Measurements from ENCODE around the gene POLR2L.

The POLR2L gene

DNA sequence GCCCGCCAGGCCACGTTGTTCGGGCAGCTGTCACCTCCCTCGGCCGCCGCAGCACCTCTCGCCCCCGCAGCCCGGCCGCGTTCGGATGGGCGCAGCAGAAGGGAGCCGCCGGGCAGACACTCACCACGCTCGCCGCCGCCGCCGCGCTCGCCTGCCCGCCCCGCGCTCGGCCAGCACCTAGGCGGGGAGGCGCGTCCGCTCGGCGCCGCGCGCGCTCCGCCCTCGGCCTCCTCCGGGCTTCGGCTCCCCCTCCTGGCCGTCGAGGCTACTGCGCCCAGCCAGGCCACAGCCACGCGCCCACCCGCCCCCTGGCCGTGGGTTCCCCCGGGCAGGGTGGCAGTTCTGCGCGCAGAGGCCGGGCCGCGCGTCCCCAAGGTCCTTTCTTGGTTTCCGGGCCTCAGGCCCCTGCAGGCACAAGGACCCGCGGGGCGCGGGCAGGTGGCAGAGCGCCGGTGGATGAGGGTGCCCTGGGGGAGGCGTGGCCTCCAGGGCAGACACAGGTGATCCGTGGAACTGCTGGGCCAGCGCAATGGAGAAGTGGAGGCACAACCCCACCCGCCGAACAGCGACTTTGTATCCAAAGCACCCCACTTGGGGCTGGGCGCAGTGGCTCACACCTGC, 44.1 kb downstream of the POLR2L start, which contains the start of gene SLC25A22:
Gene SLC25A22 (minus strand): TSS at position 189 of the 621 bp plus-strand sequence. CDS start 3,275 bp downstream, outside the sequence.
- Histone ChIP-seq H3K4me1 (ENCODE audit: control insufficient read depth, insufficient read depth, low read length) (peaks cover 35% of the 10 kb centered on the region), H3K9me3 (replicated peaks; ENCODE audit: low read length) (no peaks in the 10 kb centered on the region), H3K36me3 (ENCODE audit: insufficient read depth, low read length) (peaks cover 28% of the 10 kb centered on the region), H3K27me3 (ENCODE audit: control insufficient read depth, insufficient read depth, low read length) (no peaks in the 10 kb centered on the region), H3K4me2 (ENCODE audit: low read length) (peak within 1 kb of the TSS; percentile 90), H3K4me3 (ENCODE audit: low read length) (peak within 1 kb of the TSS; percentile 88), H3K9ac (ENCODE audit: low read depth, low read length) (peak within 1 kb of the TSS; percentile 84)

DNA sequence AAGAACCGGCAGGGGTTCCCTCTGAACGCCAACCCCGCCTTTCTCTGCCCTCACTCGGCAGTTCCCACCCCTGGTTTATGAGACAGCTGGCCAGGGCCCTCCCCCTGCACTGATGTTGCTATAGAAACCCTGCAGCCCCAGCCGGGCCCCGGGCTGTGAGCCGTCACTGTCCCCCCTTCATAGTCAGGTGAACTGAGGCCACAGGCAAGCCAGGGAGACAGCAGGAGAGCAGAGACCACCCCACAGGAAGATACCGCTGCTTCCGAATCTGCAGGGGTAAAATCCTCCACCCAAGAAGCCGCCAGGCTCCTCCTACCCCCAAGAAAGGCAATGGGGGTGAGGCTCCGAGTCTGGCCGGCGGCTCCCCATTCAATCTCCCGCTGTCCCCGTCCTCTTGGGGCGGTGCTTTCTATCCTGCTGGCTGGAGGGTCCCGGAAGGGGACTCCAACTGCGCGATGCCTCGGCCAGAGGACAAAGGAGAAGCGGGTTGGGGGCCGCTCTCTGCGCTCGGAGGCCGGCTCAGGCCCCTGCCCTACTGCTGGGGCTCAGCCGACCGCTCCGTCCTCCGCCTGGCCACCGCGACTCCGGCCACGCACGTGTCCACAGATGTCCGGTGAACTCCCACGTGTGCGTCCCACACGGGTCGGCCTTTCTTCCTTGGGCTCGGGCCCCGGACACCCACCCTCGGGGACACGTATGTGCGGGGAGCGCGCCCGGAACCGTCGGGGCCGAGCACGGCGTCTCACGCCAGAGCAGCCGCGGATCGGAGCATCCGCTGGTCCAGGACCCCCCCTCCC, 44.8 kb downstream of the POLR2L start:
- Histone ChIP-seq H3K36me3 (ENCODE audit: insufficient read depth, low read length) (peaks cover 28% of the 10 kb centered on the region), H3K4me1 (ENCODE audit: control insufficient read depth, insufficient read depth, low read length) (peaks cover 35% of the 10 kb centered on the region), H3K9me3 (replicated peaks; ENCODE audit: low read length) (no peaks in the 10 kb centered on the region), H3K4me2 (ENCODE audit: low read length) (peak overlapping the region; percentile 90), H3K9ac (ENCODE audit: low read depth, low read length) (peak overlapping the region; percentile 84), H3K27me3 (ENCODE audit: control insufficient read depth, insufficient read depth, low read length) (no peaks in the 10 kb centered on the region), H3K4me3 (ENCODE audit: low read length) (peak overlapping the region; percentile 88)

DNA sequence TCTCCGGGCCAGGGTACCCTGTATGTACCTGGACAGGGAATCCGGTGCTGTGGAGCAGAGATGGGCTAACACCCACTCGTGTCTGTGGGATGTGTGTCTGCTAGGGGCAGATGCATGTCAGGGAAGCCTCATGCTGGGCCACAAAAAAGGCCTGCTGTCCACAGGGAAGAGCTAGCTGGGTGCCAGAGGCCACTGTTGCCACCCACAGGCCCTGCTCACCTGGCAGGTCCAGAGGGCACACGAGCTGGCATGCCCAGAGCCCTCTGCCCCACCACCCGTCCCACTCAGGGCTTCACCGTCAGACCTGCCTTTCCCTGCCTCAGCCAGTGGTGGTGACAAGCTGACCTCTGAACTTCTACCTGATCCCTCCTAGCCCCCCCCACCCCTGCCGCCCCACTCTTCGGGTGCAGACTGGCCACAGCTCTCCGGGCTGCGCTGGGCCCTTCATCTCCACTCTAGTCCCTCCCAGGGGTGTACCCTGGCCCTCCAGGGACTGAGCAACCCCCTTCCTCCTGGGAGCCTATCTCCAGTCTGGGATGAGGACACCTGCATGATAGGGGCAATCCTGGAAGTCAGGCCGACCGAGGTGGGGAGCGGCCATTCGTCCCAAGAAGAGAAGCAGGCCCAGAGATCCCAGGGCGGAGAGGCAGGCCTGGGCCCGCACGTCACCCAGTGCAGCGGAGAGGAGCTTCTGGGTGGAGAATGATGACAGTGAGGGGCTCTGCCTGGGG, 45.6 kb downstream of the POLR2L start:
- Histone ChIP-seq H3K9ac (ENCODE audit: low read depth, low read length) (peak overlapping the region; percentile 84), H3K36me3 (ENCODE audit: insufficient read depth, low read length) (peaks cover 21% of the 10 kb centered on the region), H3K4me3 (ENCODE audit: low read length) (peak overlapping the region; percentile 88), H3K9me3 (replicated peaks; ENCODE audit: low read length) (no peaks in the 10 kb centered on the region), H3K27me3 (ENCODE audit: control insufficient read depth, insufficient read depth, low read length) (no peaks in the 10 kb centered on the region), H3K4me2 (ENCODE audit: low read length) (peak overlapping the region; percentile 90), H3K4me1 (ENCODE audit: control insufficient read depth, insufficient read depth, low read length) (peaks cover 35% of the 10 kb centered on the region)

DNA sequence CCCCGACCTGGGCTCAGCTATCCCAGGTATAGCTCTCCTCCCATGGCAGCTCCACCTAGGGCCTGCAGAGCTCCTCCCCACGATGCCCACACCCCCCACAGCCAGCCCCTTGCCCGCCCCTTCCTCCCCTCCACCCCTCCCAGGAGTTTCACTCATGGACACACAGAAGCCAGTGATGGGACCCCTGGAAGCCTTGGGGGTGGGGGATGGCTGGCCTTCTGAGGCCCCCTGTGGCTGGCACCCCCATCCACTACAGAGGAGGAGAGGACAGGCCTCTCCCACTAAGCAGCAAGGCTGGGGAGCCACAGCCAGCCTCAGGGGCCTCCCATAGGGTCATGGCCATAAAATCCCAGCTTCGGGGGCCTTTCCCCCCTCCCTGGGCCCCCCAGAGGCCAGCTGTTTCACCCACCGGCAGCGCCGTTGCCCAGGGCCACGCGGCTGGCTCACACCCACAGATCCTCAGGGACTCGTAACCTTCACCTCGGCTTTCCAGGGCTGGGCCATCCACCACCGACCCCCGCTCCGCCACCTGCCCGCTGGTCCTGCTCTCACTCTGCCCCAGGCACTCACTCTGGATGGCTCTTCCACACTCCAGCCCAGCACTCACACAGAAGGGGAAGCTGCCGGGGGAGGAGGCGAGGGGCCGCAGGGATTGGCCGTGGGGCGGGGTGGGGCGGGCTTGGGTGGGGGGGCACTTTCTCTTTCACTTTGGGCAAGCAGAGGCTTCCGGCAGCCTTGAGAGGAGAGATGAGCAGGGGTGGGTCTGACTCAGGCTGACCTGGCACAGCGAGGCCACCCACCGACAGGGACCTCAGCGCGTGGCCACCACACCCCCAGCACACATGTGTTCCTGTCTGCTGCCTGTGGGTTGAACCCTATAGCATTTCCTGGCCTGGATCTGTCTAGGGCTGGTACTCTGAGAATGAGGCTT, 46.4 kb downstream of the POLR2L start:
- Histone ChIP-seq H3K36me3 (ENCODE audit: insufficient read depth, low read length) (peaks cover 13% of the 10 kb centered on the region), H3K4me2 (ENCODE audit: low read length) (peak overlapping the region; percentile 90), H3K27me3 (ENCODE audit: control insufficient read depth, insufficient read depth, low read length) (no peaks in the 10 kb centered on the region), H3K9me3 (replicated peaks; ENCODE audit: low read length) (no peaks in the 10 kb centered on the region), H3K9ac (ENCODE audit: low read depth, low read length) (peak overlapping the region; percentile 84), H3K4me1 (ENCODE audit: control insufficient read depth, insufficient read depth, low read length) (peaks cover 35% of the 10 kb centered on the region), H3K4me3 (ENCODE audit: low read length) (peak overlapping the region; percentile 88)

DNA sequence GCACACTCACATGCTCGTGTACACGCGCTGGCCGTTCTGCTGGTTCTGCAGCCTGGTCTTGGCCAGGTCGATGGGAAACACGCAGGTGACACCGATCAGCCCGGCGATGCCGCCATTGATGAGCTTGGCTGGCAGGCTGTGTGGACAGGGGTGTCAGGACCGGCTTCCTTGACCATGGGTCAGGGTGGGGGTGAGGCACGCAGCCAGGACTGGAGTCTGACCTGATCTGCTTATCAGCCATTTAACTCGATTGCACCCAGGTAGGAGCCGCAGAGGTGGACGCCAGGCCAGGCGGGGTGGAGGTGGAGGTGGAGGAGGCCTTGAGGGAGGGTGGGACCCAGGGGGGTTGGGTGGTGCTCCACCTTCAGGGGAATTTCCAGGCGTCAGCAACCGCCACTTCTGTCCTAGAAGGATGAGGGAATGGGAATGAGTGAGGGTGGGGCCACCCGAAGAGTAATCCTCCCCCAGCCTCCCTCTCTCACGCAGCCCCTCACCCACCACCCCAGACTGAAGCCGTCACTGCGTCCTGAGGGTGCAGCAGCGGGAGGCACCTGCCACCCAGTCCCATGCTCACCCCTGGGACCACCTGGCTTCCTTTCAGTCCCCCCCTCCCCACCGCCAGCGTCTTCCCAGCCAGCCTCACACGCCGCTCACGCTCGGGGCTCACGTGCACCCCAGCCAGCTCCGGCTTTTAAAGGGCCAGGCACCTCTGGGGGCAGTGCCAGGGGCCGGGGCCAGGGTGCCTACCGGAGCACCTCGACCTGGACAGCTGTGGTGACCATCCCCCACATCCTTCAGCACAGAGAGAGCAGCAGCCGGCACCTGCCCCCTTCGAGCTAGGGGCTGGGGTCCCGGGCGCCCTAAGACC, 47.3 kb downstream of the POLR2L start:
- Histone ChIP-seq H3K4me1 (ENCODE audit: control insufficient read depth, insufficient read depth, low read length) (peaks cover 35% of the 10 kb centered on the region), H3K9me3 (replicated peaks; ENCODE audit: low read length) (no peaks in the 10 kb centered on the region), H3K27me3 (ENCODE audit: control insufficient read depth, insufficient read depth, low read length) (no peaks in the 10 kb centered on the region), H3K4me3 (ENCODE audit: low read length) (peak overlapping the region; percentile 88), H3K36me3 (ENCODE audit: insufficient read depth, low read length) (peaks cover 13% of the 10 kb centered on the region), H3K9ac (ENCODE audit: low read depth, low read length) (no peak overlapping the region), H3K4me2 (ENCODE audit: low read length) (peak overlapping the region; percentile 90)

DNA sequence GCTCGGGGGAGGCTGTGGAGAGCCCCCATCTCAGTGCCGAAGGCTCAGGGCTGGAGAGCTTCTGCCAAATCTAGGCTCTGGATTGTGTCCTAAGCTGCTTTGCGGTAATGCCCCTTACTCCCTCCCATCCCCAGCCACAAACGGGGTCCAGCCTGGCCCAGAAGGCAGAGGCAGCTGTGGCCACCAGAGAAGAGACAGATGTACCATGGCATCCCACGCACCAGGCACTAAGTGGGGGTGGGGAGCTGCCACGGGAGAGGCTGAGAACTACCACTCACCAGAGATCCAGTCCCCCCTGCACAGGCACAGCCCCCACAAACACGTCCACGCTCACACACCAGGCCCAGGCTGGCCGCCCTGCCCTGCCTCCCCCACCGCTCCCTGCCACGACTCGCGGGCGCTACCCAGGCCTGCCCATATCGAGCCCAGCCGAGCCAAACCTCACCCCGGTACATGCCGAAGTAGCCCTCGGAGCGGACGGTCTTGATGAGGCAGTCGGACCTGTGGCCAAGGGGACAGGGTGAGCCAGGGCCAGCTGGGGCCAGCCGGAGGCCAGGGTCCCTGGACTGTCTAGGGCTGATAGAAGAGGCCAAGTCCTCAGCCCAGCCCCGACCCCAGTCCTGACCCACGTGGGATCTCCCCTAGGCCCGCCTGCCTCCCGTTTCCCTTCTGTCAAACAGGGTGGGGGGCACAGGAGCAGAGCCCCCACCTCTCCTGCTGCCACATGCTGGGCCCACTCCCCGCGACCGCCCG, 48.1 kb downstream of the POLR2L start:
- Histone ChIP-seq H3K27me3 (ENCODE audit: control insufficient read depth, insufficient read depth, low read length) (no peaks in the 10 kb centered on the region), H3K36me3 (ENCODE audit: insufficient read depth, low read length) (peaks cover 13% of the 10 kb centered on the region), H3K4me3 (ENCODE audit: low read length) (no peak overlapping the region), H3K9ac (ENCODE audit: low read depth, low read length) (no peak overlapping the region), H3K4me2 (ENCODE audit: low read length) (peak overlapping the region; percentile 90), H3K9me3 (replicated peaks; ENCODE audit: low read length) (no peaks in the 10 kb centered on the region), H3K4me1 (ENCODE audit: control insufficient read depth, insufficient read depth, low read length) (peaks cover 41% of the 10 kb centered on the region)

DNA sequence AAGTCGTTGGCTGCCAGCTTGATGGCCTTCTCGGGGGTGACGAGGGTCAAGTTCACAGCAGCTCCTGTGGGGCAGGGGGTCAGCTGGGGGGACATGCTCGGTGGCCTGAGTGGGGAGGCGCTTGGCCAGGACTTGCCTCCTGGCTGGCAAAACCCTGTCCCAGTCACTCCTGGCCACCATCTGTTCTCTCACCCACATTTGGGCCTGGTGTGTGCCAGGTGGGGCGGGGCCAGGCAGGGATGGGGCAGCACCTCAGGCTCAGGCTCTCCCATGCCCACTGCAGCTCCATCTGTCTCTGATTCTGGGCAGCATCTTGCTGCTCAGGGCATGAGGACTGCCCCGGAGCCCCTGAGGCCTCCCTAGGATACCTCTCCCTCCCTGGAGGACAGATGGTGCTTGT, 48.8 kb downstream of the POLR2L start:
- no peak overlapping the region for H3K9ac ChIP-seq (ENCODE audit: low read depth, low read length)
- H3K9me3 ChIP-seq (replicated peaks; ENCODE audit: low read length), result no peaks in the 10 kb centered on the region
- H3K4me3 ChIP-seq (ENCODE audit: low read length), result no peak overlapping the region
- no peaks in the 10 kb centered on the region for H3K27me3 ChIP-seq (ENCODE audit: control insufficient read depth, insufficient read depth, low read length)
- peaks cover 13% of the 10 kb centered on the region for H3K36me3 ChIP-seq (ENCODE audit: insufficient read depth, low read length)
- peaks cover 42% of the 10 kb centered on the region for H3K4me1 ChIP-seq (ENCODE audit: control insufficient read depth, insufficient read depth, low read length)
- no peak overlapping the region for H3K4me2 ChIP-seq (ENCODE audit: low read length)

DNA sequence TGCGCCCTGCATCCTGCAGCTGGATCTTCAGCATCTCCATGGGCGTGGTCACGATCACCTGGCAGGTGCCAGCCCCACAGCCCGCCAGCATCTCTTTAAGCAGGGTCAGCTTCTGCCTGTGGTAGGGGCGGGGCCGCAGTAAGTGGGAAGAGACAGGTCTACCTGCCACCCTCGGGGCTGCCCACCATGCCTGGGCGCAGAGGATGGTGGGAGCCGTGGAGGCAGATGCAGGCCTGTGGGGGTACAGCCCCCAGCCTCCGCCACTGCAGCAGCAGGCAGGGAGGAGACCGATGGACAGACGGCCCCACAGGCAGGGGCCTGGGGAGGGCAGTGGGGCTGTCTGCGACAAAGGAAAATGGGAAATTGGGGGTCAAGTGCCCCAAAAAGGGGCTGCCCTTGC, 49.5 kb downstream of the POLR2L start:
- H3K36me3 ChIP-seq (ENCODE audit: insufficient read depth, low read length), result peaks cover 13% of the 10 kb centered on the region
- no peaks in the 10 kb centered on the region for H3K27me3 ChIP-seq (ENCODE audit: control insufficient read depth, insufficient read depth, low read length)
- H3K4me2 ChIP-seq (ENCODE audit: low read length), result no peak overlapping the region
- no peak overlapping the region for H3K4me3 ChIP-seq (ENCODE audit: low read length)
- no peaks in the 10 kb centered on the region for H3K9me3 ChIP-seq (replicated peaks; ENCODE audit: low read length)
- H3K4me1 ChIP-seq (ENCODE audit: control insufficient read depth, insufficient read depth, low read length), result peaks cover 38% of the 10 kb centered on the region
- H3K9ac ChIP-seq (ENCODE audit: low read depth, low read length), result no peak overlapping the region

DNA sequence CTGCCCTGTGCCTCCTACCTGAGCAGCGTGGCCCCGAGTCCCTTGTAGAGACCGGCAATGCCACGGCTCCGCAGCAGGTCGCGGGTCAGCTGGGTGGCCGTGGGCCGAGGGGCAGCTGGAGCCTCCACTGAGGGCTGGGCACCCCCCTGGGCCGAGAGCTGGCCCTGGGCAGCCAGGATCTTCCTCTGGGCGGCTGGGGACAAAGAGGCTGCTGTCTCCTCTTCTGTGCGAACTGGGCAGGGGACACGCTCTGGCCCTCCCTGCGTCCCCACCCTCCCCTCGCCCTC, 49.9 kb downstream of the POLR2L start:
- Histone ChIP-seq H3K9me3 (replicated peaks; ENCODE audit: low read length) (no peaks in the 10 kb centered on the region), H3K4me2 (ENCODE audit: low read length) (no peak overlapping the region), H3K9ac (ENCODE audit: low read depth, low read length) (no peak overlapping the region), H3K27me3 (ENCODE audit: control insufficient read depth, insufficient read depth, low read length) (no peaks in the 10 kb centered on the region), H3K36me3 (ENCODE audit: insufficient read depth, low read length) (peaks cover 13% of the 10 kb centered on the region), H3K4me3 (ENCODE audit: low read length) (no peak overlapping the region), H3K4me1 (ENCODE audit: control insufficient read depth, insufficient read depth, low read length) (peaks cover 38% of the 10 kb centered on the region)

Data from skeletal muscle satellite cell (primary cell).